ENCODE measurements around the gene RNF2.

The RNF2 gene

GRCh38 chr1:185110145-185110544 lies 64.8 kb downstream of the RNF2 start:
- TF ChIP-seq CTCF (IDR thresholded peaks at IDR 0.05; ENCODE audit: insufficient read depth, missing control alignments): no peak
- no peak for FAIRE-seq
- no peak for DNase-seq (ENCODE audit: insufficient read length, low spot score)

GRCh38 chr1:185111873-185112272 lies 66.5 kb downstream of the RNF2 start:
- FAIRE-seq: no peak

GRCh38 chr1:185112356-185112755 lies 67.0 kb downstream of the RNF2 start:
- FAIRE-seq: no peak
- no peak for TF ChIP-seq CTCF (IDR thresholded peaks at IDR 0.05; ENCODE audit: insufficient read depth, missing control alignments)
- no peak for DNase-seq (ENCODE audit: insufficient read length, low spot score)

More at GRCh38 chr1:185111873-185112272, 66.5 kb downstream of the RNF2 start:
- no peak for TF ChIP-seq CTCF (IDR thresholded peaks at IDR 0.05; ENCODE audit: insufficient read depth, missing control alignments)
- DNase-seq (ENCODE audit: insufficient read length, low spot score): no peak

- DNase-seq (ENCODE audit: insufficient read length, low spot score): no peak
- peak; percentile 29 for FAIRE-seq
- TF ChIP-seq CTCF (IDR thresholded peaks at IDR 0.05; ENCODE audit: insufficient read depth, missing control alignments): no peak
Observed at GRCh38 chr1:185129708-185130107, 84.3 kb downstream of the RNF2 start.

- TF ChIP-seq CTCF (IDR thresholded peaks at IDR 0.05; ENCODE audit: insufficient read depth, missing control alignments): no peak
- peak; percentile 11 for FAIRE-seq
- no peak for DNase-seq (ENCODE audit: insufficient read length, low spot score)
Observed at GRCh38 chr1:185132534-185132933, 87.2 kb downstream of the RNF2 start.

- DNase-seq (ENCODE audit: insufficient read length, low spot score) (no peak), FAIRE-seq (no peak)
- no peak for TF ChIP-seq CTCF (IDR thresholded peaks at IDR 0.05; ENCODE audit: insufficient read depth, missing control alignments)
Observed at GRCh38 chr1:185137896-185138545, 92.7 kb downstream of the RNF2 start.

- TF ChIP-seq CTCF (IDR thresholded peaks at IDR 0.05; ENCODE audit: insufficient read depth, missing control alignments): no peak
- FAIRE-seq (peak; percentile 29), DNase-seq (ENCODE audit: insufficient read length, low spot score) (no peak)
Observed at GRCh38 chr1:185139246-185139645, 93.9 kb downstream of the RNF2 start.
